LNCaP clone FGC (cell line): ENCODE measurements around the gene LPCAT3.
A peak's percentile ranks its signal among the peaks of the same experiment; 100 is the strongest.
"Not testable (repeated sequence)": the region's sequence is repeated elsewhere in the genome, so short reads cannot be mapped to it uniquely, and the experiment has no call there.

ENCODE experiments used
- DNase-seq: peaks from one replicate; pipeline ENCODE4 v3.0.0-alpha.2; 2011; ENCODE audit warnings: low read depth
- H3K4me3 ChIP-seq: 2 replicates; pipeline ENCODE4 v1.5.1; 2011; ENCODE audit warnings: mild to moderate bottlenecking, low read depth, low read length, control low read depth
- CTCF ChIP-seq: IDR thresholded peaks from 2 replicates; pipeline ENCODE4 v1.5.1; 2012; ENCODE audit warnings: mild to moderate bottlenecking; ENCODE audit not compliant: control insufficient read depth, insufficient read depth; ENCODE audit errors: extremely low read depth

LPCAT3 gene

GRCh38 chr12:7047306-7047705 is 29.0 kb upstream of the LPCAT3 start:
- no peak for TF ChIP-seq CTCF
- no peak overlapping the region for H3K4me3 ChIP-seq
- DNase-seq = no peak

- TF ChIP-seq CTCF = no peak
- no peak for DNase-seq
Observed at GRCh38 chr12:7046383-7047105, 28.3 kb upstream of the LPCAT3 start.

GRCh38 chr12:7045913-7046312 is 27.6 kb upstream of the LPCAT3 start:
- no peak for DNase-seq
- H3K4me3 ChIP-seq = no peak overlapping the region
- no peak for TF ChIP-seq CTCF

More at GRCh38 chr12:7046383-7047105, 28.3 kb upstream of the LPCAT3 start:
- H3K4me3 ChIP-seq = no peak overlapping the region

- DNase-seq = peak; percentile 46
- TF ChIP-seq CTCF = peak; percentile 59
- H3K4me3 ChIP-seq = no peak overlapping the region
Observed at GRCh38 chr12:7042842-7043241, 24.6 kb upstream of the LPCAT3 start.

- TF ChIP-seq CTCF = no peak
- no peak for DNase-seq
- no peak overlapping the region for H3K4me3 ChIP-seq
Observed at GRCh38 chr12:7039403-7039802, 21.1 kb upstream of the LPCAT3 start.

- no peak for TF ChIP-seq CTCF
- no peak overlapping the region for H3K4me3 ChIP-seq
- no peak for DNase-seq
Observed at GRCh38 chr12:7038591-7038990, 20.3 kb upstream of the LPCAT3 start.

GRCh38 chr12:7037411-7037810 is 19.1 kb upstream of the LPCAT3 start:
- H3K4me3 ChIP-seq, DNase-seq: not testable (repeated sequence)
